Measurements from ENCODE around the gene TPSAB1.

DNA sequence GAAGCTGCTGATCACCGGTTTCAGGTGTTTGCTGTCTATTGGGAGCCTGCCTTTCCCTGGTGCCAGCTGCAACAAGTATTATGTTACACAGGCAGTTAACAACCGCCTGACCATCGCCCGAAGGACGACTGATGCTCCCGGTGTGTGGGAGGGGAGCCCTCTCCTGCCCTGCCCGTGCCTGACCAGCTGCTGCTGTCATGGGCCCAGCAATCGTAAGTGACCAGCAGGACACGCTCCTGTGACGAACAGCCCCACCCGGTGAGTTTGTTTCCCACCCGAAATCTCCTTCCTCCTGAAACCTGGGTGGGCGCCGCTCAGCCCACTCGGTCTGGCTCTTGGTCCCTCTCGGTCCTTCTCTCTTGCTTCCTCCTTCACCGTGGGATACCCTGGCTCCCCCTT lies 51.1 kb downstream of the TPSAB1 start:
- TF ChIP-seq, protein P1, sequence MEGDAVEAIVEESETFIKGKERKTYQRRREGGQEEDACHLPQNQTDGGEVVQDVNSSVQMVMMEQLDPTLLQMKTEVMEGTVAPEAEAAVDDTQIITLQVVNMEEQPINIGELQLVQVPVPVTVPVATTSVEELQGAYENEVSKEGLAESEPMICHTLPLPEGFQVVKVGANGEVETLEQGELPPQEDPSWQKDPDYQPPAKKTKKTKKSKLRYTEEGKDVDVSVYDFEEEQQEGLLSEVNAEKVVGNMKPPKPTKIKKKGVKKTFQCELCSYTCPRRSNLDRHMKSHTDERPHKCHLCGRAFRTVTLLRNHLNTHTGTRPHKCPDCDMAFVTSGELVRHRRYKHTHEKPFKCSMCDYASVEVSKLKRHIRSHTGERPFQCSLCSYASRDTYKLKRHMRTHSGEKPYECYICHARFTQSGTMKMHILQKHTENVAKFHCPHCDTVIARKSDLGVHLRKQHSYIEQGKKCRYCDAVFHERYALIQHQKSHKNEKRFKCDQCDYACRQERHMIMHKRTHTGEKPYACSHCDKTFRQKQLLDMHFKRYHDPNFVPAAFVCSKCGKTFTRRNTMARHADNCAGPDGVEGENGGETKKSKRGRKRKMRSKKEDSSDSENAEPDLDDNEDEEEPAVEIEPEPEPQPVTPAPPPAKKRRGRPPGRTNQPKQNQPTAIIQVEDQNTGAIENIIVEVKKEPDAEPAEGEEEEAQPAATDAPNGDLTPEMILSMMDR (conservative IDR thresholded peaks at IDR 0.05 in 1 of 2, IDR thresholded peaks at IDR 0.05 in 1 of 2; ENCODE audit: extremely low read depth in 1 of 2, insufficient read depth in 1 of 2, low read depth in 1 of 2, low read length in 2 of 2), result no peak
- no peak for TF ChIP-seq EZH2 (IDR thresholded peaks at IDR 0.05; ENCODE audit: borderline replicate concordance, low read length)

Data from mammary epithelial cell (primary cell).